ENCODE results near the gene PDE8A. TPM values are rescaled to one million over a fixed set of nuclear protein-coding genes. Genes with fewer than 3 reads are reported as not detected.
"Not testable (repeated sequence)": the region's sequence is repeated elsewhere in the genome, so short reads cannot be mapped to it uniquely, and the experiment has no call there.

The PDE8A gene
- total and polyA plus RNA-seq, 2 donors, result 17.6 to 82.3 TPM

DNA sequence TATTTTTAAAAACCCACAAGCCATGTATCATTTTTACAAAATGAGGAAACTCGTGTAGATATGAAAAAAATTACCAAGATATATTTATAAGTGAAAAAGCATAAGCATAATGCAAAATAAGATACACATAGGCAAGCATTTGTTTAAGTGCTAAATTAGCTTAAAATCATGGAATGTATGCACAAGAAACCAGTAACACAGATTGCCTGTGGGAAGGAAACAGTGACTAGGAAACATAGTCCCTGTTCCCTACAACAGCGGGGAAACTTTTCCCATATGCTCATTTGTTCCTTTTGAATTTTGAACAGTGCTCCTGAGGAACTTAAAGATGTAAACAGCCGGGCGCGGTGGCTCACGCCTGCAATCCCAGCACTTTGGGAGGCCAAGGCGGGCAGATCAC, 169.5 kb downstream of the PDE8A start:
- DNase-seq (ENCODE audit: extremely low spot score), result no peak
- no peak overlapping the region for H3K4me3 ChIP-seq (ENCODE audit: low read depth, low read length)
- H3K36me3 ChIP-seq (ENCODE audit: insufficient read depth), result no peaks in the 10 kb centered on the region
- H3K4me1 ChIP-seq (ENCODE audit: insufficient read depth), result no peaks in the 10 kb centered on the region
- WGBS, result 90% methylated on average over 7 of the region's 7 CpGs
- H3K27ac ChIP-seq (ENCODE audit: low read depth), result no peak overlapping the region

- no peaks in the 10 kb centered on the region for H3K36me3 ChIP-seq (ENCODE audit: insufficient read depth)
- WGBS, result 89% methylated on average over 3 of the region's 3 CpGs
- no peak overlapping the region for H3K4me3 ChIP-seq (ENCODE audit: low read depth, low read length)
- H3K27ac ChIP-seq (ENCODE audit: low read depth), result no peak overlapping the region
- no peak for DNase-seq (ENCODE audit: extremely low spot score)
- no peaks in the 10 kb centered on the region for H3K4me1 ChIP-seq (ENCODE audit: insufficient read depth)
Observed at GRCh38 chr15:85151861-85152260, 170.2 kb downstream of the PDE8A start.

- no peaks in the 10 kb centered on the region for H3K36me3 ChIP-seq (ENCODE audit: insufficient read depth)
- peak; percentile 29 for DNase-seq (ENCODE audit: extremely low spot score)
- 43% methylated on average over 2 of the region's 2 CpGs for WGBS
- no peak overlapping the region for H3K4me3 ChIP-seq (ENCODE audit: low read depth, low read length)
- no peaks in the 10 kb centered on the region for H3K4me1 ChIP-seq (ENCODE audit: insufficient read depth)
- no peak overlapping the region for H3K27ac ChIP-seq (ENCODE audit: low read depth)
Observed at GRCh38 chr15:85154061-85154460, 172.4 kb downstream of the PDE8A start.

GRCh38 chr15:85155360-85155759, 173.7 kb downstream of the PDE8A start:
- WGBS, result 71% methylated on average over 9 of the region's 9 CpGs
- no peak overlapping the region for H3K4me3 ChIP-seq (ENCODE audit: low read depth, low read length)
- no peak overlapping the region for H3K27ac ChIP-seq (ENCODE audit: low read depth)
- no peaks in the 10 kb centered on the region for H3K36me3 ChIP-seq (ENCODE audit: insufficient read depth)
- DNase-seq (ENCODE audit: extremely low spot score), result no peak
- no peaks in the 10 kb centered on the region for H3K4me1 ChIP-seq (ENCODE audit: insufficient read depth)

- H3K4me3 ChIP-seq (ENCODE audit: low read depth, low read length), result no peak overlapping the region
- no peaks in the 10 kb centered on the region for H3K36me3 ChIP-seq (ENCODE audit: insufficient read depth)
- WGBS, result 61% methylated on average over 1 of the region's 1 CpG
- DNase-seq (ENCODE audit: extremely low spot score), result no peak
- H3K27ac ChIP-seq (ENCODE audit: low read depth), result no peak overlapping the region
- H3K4me1 ChIP-seq (ENCODE audit: insufficient read depth), result no peaks in the 10 kb centered on the region
Observed at GRCh38 chr15:85155857-85156256, 174.2 kb downstream of the PDE8A start.

GRCh38 chr15:85157344-85157743, 175.7 kb downstream of the PDE8A start:
- DNase-seq (ENCODE audit: extremely low spot score), result no peak
- Histone ChIP-seq H3K36me3 (ENCODE audit: insufficient read depth) (no peaks in the 10 kb centered on the region), H3K4me3 (ENCODE audit: low read depth, low read length) (no peak overlapping the region), H3K4me1 (ENCODE audit: insufficient read depth) (no peaks in the 10 kb centered on the region), H3K27ac (ENCODE audit: low read depth) (no peak overlapping the region)

- WGBS, result 84% methylated on average over 1 of the region's 1 CpG
- Histone ChIP-seq H3K4me3 (ENCODE audit: low read depth, low read length) (no peak overlapping the region), H3K27ac (ENCODE audit: low read depth) (no peak overlapping the region), H3K36me3 (ENCODE audit: insufficient read depth) (no peaks in the 10 kb centered on the region), H3K4me1 (ENCODE audit: insufficient read depth) (no peaks in the 10 kb centered on the region)
- no peak for DNase-seq (ENCODE audit: extremely low spot score)
Observed at GRCh38 chr15:85162237-85162636, 180.6 kb downstream of the PDE8A start.

GRCh38 chr15:85164841-85165466, 183.3 kb downstream of the PDE8A start:
- DNase-seq (ENCODE audit: extremely low spot score), result no peak
- H3K4me3 ChIP-seq (ENCODE audit: low read depth, low read length), result no peak overlapping the region
- WGBS, result 59% methylated on average over 7 of the region's 7 CpGs
- no peak overlapping the region for H3K27ac ChIP-seq (ENCODE audit: low read depth)
- no peaks in the 10 kb centered on the region for H3K4me1 ChIP-seq (ENCODE audit: insufficient read depth)
- H3K36me3 ChIP-seq (ENCODE audit: insufficient read depth), result no peaks in the 10 kb centered on the region

DNA sequence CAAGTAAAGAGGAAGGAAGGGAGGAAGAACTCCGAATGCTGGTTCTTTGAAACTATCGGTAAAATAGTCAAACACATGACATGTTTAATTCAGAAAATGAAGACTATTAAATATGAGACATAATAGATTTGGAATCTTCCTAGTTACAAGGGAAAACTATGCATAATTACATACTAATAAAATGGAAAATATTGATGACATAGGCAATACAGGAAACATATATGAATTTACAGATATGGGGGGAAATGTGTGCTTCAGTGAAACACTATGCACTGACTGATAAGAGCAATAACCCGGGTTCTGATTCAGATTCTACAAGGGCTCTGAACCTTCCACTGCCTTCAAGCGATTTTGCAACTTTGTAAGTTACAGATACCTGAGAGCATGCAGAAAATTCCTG, 185.9 kb downstream of the PDE8A start:
- no peak overlapping the region for H3K27ac ChIP-seq (ENCODE audit: low read depth)
- no peak overlapping the region for H3K4me3 ChIP-seq (ENCODE audit: low read depth, low read length)
- WGBS, result 78% methylated on average over 4 of the region's 4 CpGs
- DNase-seq (ENCODE audit: extremely low spot score), result no peak
- H3K4me1 ChIP-seq (ENCODE audit: insufficient read depth), result no peaks in the 10 kb centered on the region
- H3K36me3 ChIP-seq (ENCODE audit: insufficient read depth), result no peaks in the 10 kb centered on the region

GRCh38 chr15:85168642-85169173, 187.1 kb downstream of the PDE8A start:
- Histone ChIP-seq H3K36me3 (ENCODE audit: insufficient read depth) (no peaks in the 10 kb centered on the region), H3K4me1 (ENCODE audit: insufficient read depth) (no peaks in the 10 kb centered on the region), H3K27ac (ENCODE audit: low read depth) (no peak overlapping the region), H3K4me3 (ENCODE audit: low read depth, low read length) (no peak overlapping the region)
- 6% methylated on average over 20 of the region's 20 CpGs for WGBS
- no peak for DNase-seq (ENCODE audit: extremely low spot score)

DNA sequence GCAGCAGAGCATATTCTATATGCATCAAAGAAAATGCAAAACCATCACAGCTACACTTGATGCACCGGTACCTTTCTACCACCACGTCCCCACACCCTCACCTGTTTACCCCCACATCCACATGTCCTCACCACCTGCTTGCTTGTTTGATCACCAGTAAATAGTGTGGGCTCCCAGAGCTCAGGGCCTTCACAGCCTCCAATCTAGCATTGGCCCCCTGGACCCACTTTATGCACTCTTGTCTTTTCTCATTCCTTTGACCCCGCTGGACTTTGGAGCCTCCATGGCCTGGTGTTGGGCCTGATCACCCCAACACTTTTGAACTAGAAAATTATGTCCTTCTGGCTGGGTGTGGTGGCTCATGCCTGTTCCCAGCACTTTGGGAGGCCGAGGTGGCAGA, 190.1 kb downstream of the PDE8A start:
- H3K4me1 ChIP-seq (ENCODE audit: insufficient read depth), result no peaks in the 10 kb centered on the region
- H3K36me3 ChIP-seq (ENCODE audit: insufficient read depth), result no peaks in the 10 kb centered on the region
- WGBS, result 78% methylated on average over 4 of the region's 4 CpGs
- H3K27ac ChIP-seq (ENCODE audit: low read depth), result no peak overlapping the region
- DNase-seq (ENCODE audit: extremely low spot score), result no peak
- H3K4me3 ChIP-seq (ENCODE audit: low read depth, low read length), result no peak overlapping the region

GRCh38 chr15:85172846-85173490, 191.3 kb downstream of the PDE8A start:
- Histone ChIP-seq H3K4me3 (ENCODE audit: low read depth, low read length) (no peak overlapping the region), H3K4me1 (ENCODE audit: insufficient read depth) (no peaks in the 10 kb centered on the region), H3K27ac (ENCODE audit: low read depth) (no peak overlapping the region), H3K36me3 (ENCODE audit: insufficient read depth) (no peaks in the 10 kb centered on the region)
- whole genome bisulfite sequencing, result 76% methylated on average over 6 of the region's 6 CpGs
- no peak for DNase-seq (ENCODE audit: extremely low spot score)

GRCh38 chr15:85173630-85174029, 192.0 kb downstream of the PDE8A start:
- H3K4me3 ChIP-seq (ENCODE audit: low read depth, low read length); H3K36me3 ChIP-seq (ENCODE audit: insufficient read depth); H3K4me1 ChIP-seq (ENCODE audit: insufficient read depth); DNase-seq (ENCODE audit: extremely low spot score); H3K27ac ChIP-seq (ENCODE audit: low read depth): not testable (repeated sequence)
- 68% methylated on average over 4 of the region's 5 CpGs for WGBS

DNA sequence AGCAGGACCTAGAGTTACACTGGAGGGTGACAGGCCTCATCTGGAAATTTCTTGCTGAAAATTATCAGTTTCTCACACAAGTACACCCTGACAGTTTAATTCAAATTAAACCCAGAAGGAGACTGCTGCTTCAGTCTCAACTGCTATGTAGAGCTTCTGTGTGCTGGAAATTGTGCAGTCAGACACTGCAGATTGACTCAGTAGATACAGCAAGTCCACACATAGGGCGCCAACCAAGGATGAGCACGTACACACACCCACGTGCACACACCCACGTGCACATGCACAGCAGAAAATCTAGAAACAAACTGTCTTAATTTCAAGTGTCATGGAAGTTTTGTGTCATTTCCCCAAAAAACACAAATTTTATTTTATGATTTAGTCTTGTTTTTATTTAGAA, 192.9 kb downstream of the PDE8A start:
- no peak overlapping the region for H3K27ac ChIP-seq (ENCODE audit: low read depth)
- no peaks in the 10 kb centered on the region for H3K4me1 ChIP-seq (ENCODE audit: insufficient read depth)
- DNase-seq (ENCODE audit: extremely low spot score), result no peak
- no peaks in the 10 kb centered on the region for H3K36me3 ChIP-seq (ENCODE audit: insufficient read depth)
- no peak overlapping the region for H3K4me3 ChIP-seq (ENCODE audit: low read depth, low read length)
- WGBS, result 94% methylated on average over 4 of the region's 4 CpGs

Data from urinary bladder (tissue), 4 donors.